ENCODE results near the gene BOK. TPM values are rescaled to one million over a fixed set of nuclear protein-coding genes. Genes with fewer than 3 reads are reported as not detected.

Gene BOK
- total and polyA plus RNA-seq, 2 donors, result 2.5 to 5.1 TPM

GRCh38 chr2:241535871-241536655, 22.5 kb upstream of the BOK start:
- Histone ChIP-seq H3K36me3 (ENCODE audit: control insufficient read depth in 2 of 2, insufficient read depth in 2 of 2, low read length in 1 of 2) (no peaks in the 10 kb centered on the region), H3K9me3 (ENCODE audit: control insufficient read depth in 2 of 2, insufficient read depth in 1 of 2, low read length in 1 of 2) (peaks cover 0 to under 1% of the 10 kb centered on the region in 2 donors), H3K27me3 (ENCODE audit: control insufficient read depth in 2 of 2, insufficient read depth in 1 of 2, low read length in 1 of 2) (peaks cover 9 to 36% of the 10 kb centered on the region in 2 donors), H3K4me3 (ENCODE audit: low read length in 2 of 2) (no peak overlapping the region), H3K27ac (ENCODE audit: low read depth in 1 of 2, low read length in 1 of 2) (no peak overlapping the region), H3K4me1 (ENCODE audit: control insufficient read depth in 2 of 2, insufficient read depth in 2 of 2, low read length in 2 of 2) (no peaks in the 10 kb centered on the region)
- no peak for DNase-seq (ENCODE audit: low read depth in 6 of 9, low spot score in 9 of 9)
- 84% methylated on average over 13 of the region's 13 CpGs for WGBS

GRCh38 chr2:241538838-241539615, 19.5 kb upstream of the BOK start:
- Histone ChIP-seq H3K9me3 (ENCODE audit: control insufficient read depth in 2 of 2, insufficient read depth in 1 of 2, low read length in 1 of 2) (peaks cover 5 to 7% of the 10 kb centered on the region in 2 donors), H3K27me3 (ENCODE audit: control insufficient read depth in 2 of 2, insufficient read depth in 1 of 2, low read length in 1 of 2) (peaks cover 24 to 54% of the 10 kb centered on the region in 2 donors), H3K4me1 (ENCODE audit: control insufficient read depth in 2 of 2, insufficient read depth in 2 of 2, low read length in 2 of 2) (peaks cover 0 to 6% of the 10 kb centered on the region in 2 donors), H3K4me3 (ENCODE audit: low read length in 2 of 2) (no peak overlapping the region), H3K27ac (ENCODE audit: low read depth in 1 of 2, low read length in 1 of 2) (no peak overlapping the region), H3K36me3 (ENCODE audit: control insufficient read depth in 2 of 2, insufficient read depth in 2 of 2, low read length in 1 of 2) (no peaks in the 10 kb centered on the region)
- 92% methylated on average over 15 of the region's 15 CpGs for WGBS
- DNase-seq (ENCODE audit: low read depth in 6 of 9, low spot score in 9 of 9), result no peak

DNA sequence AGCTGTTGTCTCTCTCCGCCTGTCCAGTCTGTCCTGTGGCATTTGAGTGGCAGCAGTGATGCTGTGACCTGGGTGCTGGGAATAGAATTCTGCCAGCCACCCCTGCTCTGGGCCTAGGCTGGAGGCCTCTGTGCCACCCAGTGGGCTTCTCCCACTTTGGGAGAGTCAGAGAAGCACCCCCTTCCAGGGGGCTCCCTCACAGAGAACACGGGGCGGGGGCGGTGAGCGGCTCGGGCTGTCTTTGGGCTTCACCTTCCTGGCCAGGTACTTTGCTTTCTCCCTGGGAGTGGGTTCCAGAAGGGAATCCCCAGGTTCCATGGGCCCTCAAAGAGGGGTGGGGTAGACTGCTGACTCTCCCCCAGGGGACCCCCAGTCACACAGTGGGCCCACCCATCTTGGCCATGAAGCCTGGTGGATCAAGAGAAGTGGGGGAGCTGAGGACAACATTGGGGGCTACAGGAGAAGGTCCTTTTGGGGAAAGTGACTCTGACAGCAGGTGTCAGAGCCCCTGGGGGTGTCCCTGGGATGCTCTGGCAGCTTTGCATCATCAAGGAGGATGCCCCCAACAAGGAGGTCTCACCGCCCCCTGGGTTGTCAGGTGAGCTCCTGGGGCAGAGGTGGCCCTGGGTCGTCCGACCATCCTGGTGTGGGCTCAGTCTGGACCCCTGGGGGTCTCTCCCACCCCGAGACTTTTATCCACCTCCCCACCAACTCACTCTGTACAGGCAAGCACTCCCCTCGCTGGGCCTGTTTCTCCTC, 18.8 kb upstream of the BOK start:
- 98% methylated on average over 11 of the region's 11 CpGs for WGBS
- H3K27me3 ChIP-seq (ENCODE audit: control insufficient read depth in 2 of 2, insufficient read depth in 1 of 2, low read length in 1 of 2), result peaks cover 24 to 58% of the 10 kb centered on the region in 2 donors
- no peak overlapping the region for H3K27ac ChIP-seq (ENCODE audit: low read depth in 1 of 2, low read length in 1 of 2)
- DNase-seq (ENCODE audit: low read depth in 6 of 9, low spot score in 9 of 9), result no peak
- H3K36me3 ChIP-seq (ENCODE audit: control insufficient read depth in 2 of 2, insufficient read depth in 2 of 2, low read length in 1 of 2), result no peaks in the 10 kb centered on the region
- peaks cover 0 to 6% of the 10 kb centered on the region in 2 donors for H3K4me1 ChIP-seq (ENCODE audit: control insufficient read depth in 2 of 2, insufficient read depth in 2 of 2, low read length in 2 of 2)
- peaks cover 5 to 7% of the 10 kb centered on the region in 2 donors for H3K9me3 ChIP-seq (ENCODE audit: control insufficient read depth in 2 of 2, insufficient read depth in 1 of 2, low read length in 1 of 2)
- H3K4me3 ChIP-seq (ENCODE audit: low read length in 2 of 2), result no peak overlapping the region

DNA sequence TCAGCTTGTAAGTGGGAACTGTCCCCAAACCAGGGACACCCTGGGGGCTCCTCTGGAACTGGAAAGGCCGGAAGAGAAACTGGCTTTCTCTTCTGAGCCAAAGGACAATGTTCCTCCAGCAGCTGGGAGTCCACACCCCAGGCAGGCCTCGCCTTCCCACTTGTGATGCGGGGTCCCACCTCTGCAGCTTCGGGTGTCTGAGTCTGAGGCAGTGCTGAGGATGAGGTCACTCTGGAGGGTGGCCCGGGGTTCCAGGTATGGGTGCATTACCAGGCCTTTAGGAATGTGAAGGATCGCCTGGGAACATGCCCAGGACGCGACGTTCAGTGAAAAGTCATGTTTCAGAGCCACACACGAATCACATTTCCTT, 18.2 kb upstream of the BOK start:
- Histone ChIP-seq H3K9me3 (ENCODE audit: control insufficient read depth in 2 of 2, insufficient read depth in 1 of 2, low read length in 1 of 2) (peaks cover 5 to 7% of the 10 kb centered on the region in 2 donors), H3K36me3 (ENCODE audit: control insufficient read depth in 2 of 2, insufficient read depth in 2 of 2, low read length in 1 of 2) (no peaks in the 10 kb centered on the region), H3K27ac (ENCODE audit: low read depth in 1 of 2, low read length in 1 of 2) (peak overlapping the region in 1 of 2 donors; percentile 21), H3K4me3 (ENCODE audit: low read length in 2 of 2) (no peak overlapping the region), H3K4me1 (ENCODE audit: control insufficient read depth in 2 of 2, insufficient read depth in 2 of 2, low read length in 2 of 2) (peaks cover 0 to 6% of the 10 kb centered on the region in 2 donors), H3K27me3 (ENCODE audit: control insufficient read depth in 2 of 2, insufficient read depth in 1 of 2, low read length in 1 of 2) (peaks cover 24 to 60% of the 10 kb centered on the region in 2 donors)
- DNase-seq (ENCODE audit: low read depth in 6 of 9, low spot score in 9 of 9), result no peak
- WGBS, result 79% methylated on average over 10 of the region's 10 CpGs

- H3K27me3 ChIP-seq (ENCODE audit: control insufficient read depth in 2 of 2, insufficient read depth in 1 of 2, low read length in 1 of 2), result peaks cover 24 to 65% of the 10 kb centered on the region in 2 donors
- peak in 6 of 9 donors; percentile 18 to 67 (median 44) for DNase-seq (ENCODE audit: low read depth in 6 of 9, low spot score in 9 of 9)
- H3K4me3 ChIP-seq (ENCODE audit: low read length in 2 of 2), result peak overlapping the region in 1 of 2 donors; percentile 10
- no peaks in the 10 kb centered on the region for H3K36me3 ChIP-seq (ENCODE audit: control insufficient read depth in 2 of 2, insufficient read depth in 2 of 2, low read length in 1 of 2)
- H3K4me1 ChIP-seq (ENCODE audit: control insufficient read depth in 2 of 2, insufficient read depth in 2 of 2, low read length in 2 of 2), result peaks cover 0 to 6% of the 10 kb centered on the region in 2 donors
- H3K27ac ChIP-seq (ENCODE audit: low read depth in 1 of 2, low read length in 1 of 2), result peak overlapping the region in 1 of 2 donors; percentile 36
- 15% methylated on average over 68 of the region's 68 CpGs for WGBS
- peaks cover 5 to 7% of the 10 kb centered on the region in 2 donors for H3K9me3 ChIP-seq (ENCODE audit: control insufficient read depth in 2 of 2, insufficient read depth in 1 of 2, low read length in 1 of 2)
Measured at GRCh38 chr2:241540771-241541561, 17.6 kb upstream of the BOK start.

GRCh38 chr2:241541564-241542277, 16.8 kb upstream of the BOK start:
- H3K36me3 ChIP-seq (ENCODE audit: control insufficient read depth in 2 of 2, insufficient read depth in 2 of 2, low read length in 1 of 2), result no peaks in the 10 kb centered on the region

GRCh38 chr2:241542278-241542605, 16.3 kb upstream of the BOK start:
- peaks cover 0 to 6% of the 10 kb centered on the region in 2 donors for H3K4me1 ChIP-seq (ENCODE audit: control insufficient read depth in 2 of 2, insufficient read depth in 2 of 2, low read length in 2 of 2)
- H3K36me3 ChIP-seq (ENCODE audit: control insufficient read depth in 2 of 2, insufficient read depth in 2 of 2, low read length in 1 of 2), result no peaks in the 10 kb centered on the region
- H3K9me3 ChIP-seq (ENCODE audit: control insufficient read depth in 2 of 2, insufficient read depth in 1 of 2, low read length in 1 of 2), result peaks cover 5 to 7% of the 10 kb centered on the region in 2 donors
- no peak for DNase-seq (ENCODE audit: low read depth in 6 of 9, low spot score in 9 of 9)
- H3K4me3 ChIP-seq (ENCODE audit: low read length in 2 of 2), result no peak overlapping the region
- H3K27ac ChIP-seq (ENCODE audit: low read depth in 1 of 2, low read length in 1 of 2), result no peak overlapping the region
- peaks cover 28 to 77% of the 10 kb centered on the region in 2 donors for H3K27me3 ChIP-seq (ENCODE audit: control insufficient read depth in 2 of 2, insufficient read depth in 1 of 2, low read length in 1 of 2)
- 85% methylated on average over 15 of the region's 15 CpGs for WGBS

More at GRCh38 chr2:241541564-241542277, 16.8 kb upstream of the BOK start:
- no peak for DNase-seq (ENCODE audit: low read depth in 6 of 9, low spot score in 9 of 9)
- no peak overlapping the region for H3K4me3 ChIP-seq (ENCODE audit: low read length in 2 of 2)
- no peak overlapping the region for H3K27ac ChIP-seq (ENCODE audit: low read depth in 1 of 2, low read length in 1 of 2)
- 28% methylated on average over 62 of the region's 62 CpGs for WGBS
- peaks cover 5 to 7% of the 10 kb centered on the region in 2 donors for H3K9me3 ChIP-seq (ENCODE audit: control insufficient read depth in 2 of 2, insufficient read depth in 1 of 2, low read length in 1 of 2)
- peaks cover 0 to 6% of the 10 kb centered on the region in 2 donors for H3K4me1 ChIP-seq (ENCODE audit: control insufficient read depth in 2 of 2, insufficient read depth in 2 of 2, low read length in 2 of 2)
- peaks cover 25 to 72% of the 10 kb centered on the region in 2 donors for H3K27me3 ChIP-seq (ENCODE audit: control insufficient read depth in 2 of 2, insufficient read depth in 1 of 2, low read length in 1 of 2)

DNA sequence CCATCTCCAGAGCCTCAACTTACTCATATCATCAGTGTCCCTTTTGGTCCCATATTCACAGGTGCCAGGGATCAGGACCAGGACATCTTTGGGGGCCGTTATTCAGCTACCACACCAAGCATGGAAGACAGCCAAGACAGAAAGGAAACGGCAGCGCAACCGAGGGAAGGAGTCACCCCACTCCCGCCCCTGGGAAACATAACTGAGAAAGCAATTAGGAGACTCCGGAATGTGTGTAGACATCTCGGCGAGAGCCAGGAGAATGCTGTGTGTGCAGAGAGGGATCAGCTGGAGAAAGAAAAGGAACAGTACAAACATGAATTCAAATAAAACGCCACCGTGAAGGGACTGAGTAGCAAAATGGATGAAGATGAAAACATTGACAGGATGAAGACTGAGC, 13.4 kb upstream of the BOK start:
- no peaks in the 10 kb centered on the region for H3K36me3 ChIP-seq (ENCODE audit: control insufficient read depth in 2 of 2, insufficient read depth in 2 of 2, low read length in 1 of 2)
- no peak overlapping the region for H3K27ac ChIP-seq (ENCODE audit: low read depth in 1 of 2, low read length in 1 of 2)
- DNase-seq (ENCODE audit: low read depth in 6 of 9, low spot score in 9 of 9), result no peak
- no peak overlapping the region for H3K4me3 ChIP-seq (ENCODE audit: low read length in 2 of 2)
- peaks cover 0 to 6% of the 10 kb centered on the region in 2 donors for H3K4me1 ChIP-seq (ENCODE audit: control insufficient read depth in 2 of 2, insufficient read depth in 2 of 2, low read length in 2 of 2)
- WGBS, result 85% methylated on average over 10 of the region's 10 CpGs
- H3K27me3 ChIP-seq (ENCODE audit: control insufficient read depth in 2 of 2, insufficient read depth in 1 of 2, low read length in 1 of 2), result peaks cover 29 to 80% of the 10 kb centered on the region in 2 donors
- H3K9me3 ChIP-seq (ENCODE audit: control insufficient read depth in 2 of 2, insufficient read depth in 1 of 2, low read length in 1 of 2), result peaks cover 5 to 7% of the 10 kb centered on the region in 2 donors
